NCI-H2196 (cell line): ENCODE results near the gene HOXB4.

ENCODE experiments used
- DNase-seq: peaks from one replicate; lab custom pipeline; 2025; ENCODE audit not compliant: unreplicated experiment; lab: John Stamatoyannopoulos, UW

Gene HOXB4

DNA sequence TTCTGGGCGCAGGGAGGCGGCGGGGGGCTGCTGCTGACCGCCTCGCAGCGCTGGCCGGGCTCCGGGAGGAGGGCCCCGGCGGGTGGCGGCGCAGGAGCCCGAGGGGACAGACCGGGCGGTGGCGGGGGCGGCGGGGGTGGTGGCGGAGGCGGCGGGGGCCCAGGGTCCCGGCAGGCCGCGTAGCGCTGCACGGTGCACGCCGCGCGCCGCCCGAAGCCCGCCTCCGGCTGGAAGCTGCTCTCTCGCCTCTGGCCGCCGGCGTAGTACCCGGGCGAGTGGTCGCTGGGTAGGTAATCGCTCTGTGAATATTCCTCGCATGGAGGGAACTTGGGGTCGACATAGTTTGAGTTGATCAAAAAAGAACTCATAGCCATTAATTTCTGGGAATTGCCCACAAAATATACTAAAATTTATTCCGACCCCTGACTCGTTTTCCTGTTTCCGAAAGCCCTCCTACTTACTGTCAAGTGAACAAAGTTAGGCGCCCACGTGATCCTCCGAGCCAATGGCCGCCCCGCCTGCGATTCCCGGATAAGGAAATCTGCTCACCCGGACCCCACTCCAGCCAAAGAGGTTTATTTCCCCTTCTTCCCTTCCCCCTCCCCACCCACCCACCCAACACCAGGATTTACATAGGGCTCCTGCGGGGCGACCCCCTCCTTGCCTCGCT is at the start of gene HOXB4:
Gene HOXB4, minus strand, starts transcription at position 405 of the 670 bp plus-strand sequence. Its CDS starts 31 bp downstream, at position 374.
- no peak for DNase-seq

GRCh38 chr17:48627118-48627597 is 49.0 kb upstream of the HOXB4 start:
- no peak for DNase-seq

- peak; percentile 34 for DNase-seq
Measured at GRCh38 chr17:48626245-48627117, 48.3 kb upstream of the HOXB4 start, which contains the start of gene HOXB9. TSS of gene HOXB9 (minus strand) at chr17:48626358. CDS start at chr17:48626269, 89 bp downstream.

GRCh38 chr17:48625495-48626244 is 47.5 kb upstream of the HOXB4 start:
- DNase-seq: peak; percentile 41

DNA sequence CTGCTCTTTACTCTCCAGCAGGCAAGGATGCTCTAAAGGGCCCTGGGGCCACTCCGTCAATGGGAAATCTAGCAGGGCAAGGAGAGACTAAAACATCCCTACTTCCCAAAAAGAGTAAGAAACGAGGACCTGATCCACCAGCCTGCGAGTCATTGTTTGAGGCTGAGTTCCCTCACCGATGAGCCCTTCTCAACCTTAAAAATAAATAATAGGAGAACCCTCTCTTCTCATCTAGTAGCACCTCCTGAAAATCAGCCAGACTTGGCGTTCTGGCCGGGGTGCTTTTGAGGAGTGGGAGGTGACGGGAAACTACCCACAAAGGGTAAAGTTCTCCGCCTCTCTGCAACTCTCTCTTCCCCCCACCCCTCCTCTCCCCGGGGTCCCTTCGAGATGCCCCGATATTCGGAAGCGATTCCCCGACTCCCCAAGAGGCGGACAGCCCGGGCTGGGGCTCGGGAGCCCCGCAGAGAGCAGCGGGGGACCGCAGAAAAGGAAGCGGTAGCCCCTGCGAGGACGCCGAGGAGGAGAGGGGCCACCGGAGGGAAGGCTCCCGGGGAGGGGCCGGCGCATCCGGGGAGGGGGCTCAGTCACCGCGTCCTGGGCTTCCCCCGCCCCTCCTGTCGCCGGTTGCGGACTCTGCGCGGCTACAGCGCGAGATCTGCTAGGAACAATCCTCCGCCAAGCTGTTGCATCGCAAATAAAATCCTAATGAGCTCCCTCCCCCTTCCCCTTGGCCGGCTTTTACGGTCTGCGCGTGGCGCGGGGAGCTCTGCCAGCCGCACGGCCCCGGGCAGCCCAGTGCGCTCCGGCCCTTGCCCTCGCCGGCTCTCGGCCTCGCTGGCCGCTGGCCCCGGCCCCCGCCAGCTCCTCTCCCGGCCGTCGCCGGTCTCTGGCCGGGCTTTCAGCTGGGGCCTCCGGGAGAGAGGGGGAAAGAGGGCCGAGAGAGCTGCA is 46.7 kb upstream of the HOXB4 start:
- peak; percentile 18 for DNase-seq

- no peak for DNase-seq
Measured at GRCh38 chr17:48624118-48624517, 46.0 kb upstream of the HOXB4 start.

- no peak for DNase-seq
Measured at GRCh38 chr17:48623583-48623982, 45.4 kb upstream of the HOXB4 start.

DNA sequence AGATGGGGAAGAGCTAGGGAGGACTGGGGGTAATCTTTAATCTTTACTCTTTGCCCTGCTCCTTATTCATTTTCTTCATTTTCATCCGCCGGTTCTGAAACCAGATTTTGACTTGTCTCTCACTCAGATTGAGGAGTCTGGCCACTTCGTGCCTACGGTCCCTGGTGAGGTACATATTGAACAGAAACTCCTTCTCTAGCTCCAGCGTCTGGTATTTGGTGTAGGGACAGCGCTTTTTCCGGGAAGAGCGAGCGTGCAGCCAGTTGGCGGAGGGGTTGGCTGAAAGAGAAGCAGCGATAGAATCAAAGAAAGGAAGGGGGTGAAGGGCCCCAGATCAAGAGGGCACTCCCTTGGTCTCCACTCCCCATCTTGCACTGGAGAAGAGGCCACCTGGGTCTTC is 44.7 kb upstream of the HOXB4 start:
- no peak for DNase-seq

DNA sequence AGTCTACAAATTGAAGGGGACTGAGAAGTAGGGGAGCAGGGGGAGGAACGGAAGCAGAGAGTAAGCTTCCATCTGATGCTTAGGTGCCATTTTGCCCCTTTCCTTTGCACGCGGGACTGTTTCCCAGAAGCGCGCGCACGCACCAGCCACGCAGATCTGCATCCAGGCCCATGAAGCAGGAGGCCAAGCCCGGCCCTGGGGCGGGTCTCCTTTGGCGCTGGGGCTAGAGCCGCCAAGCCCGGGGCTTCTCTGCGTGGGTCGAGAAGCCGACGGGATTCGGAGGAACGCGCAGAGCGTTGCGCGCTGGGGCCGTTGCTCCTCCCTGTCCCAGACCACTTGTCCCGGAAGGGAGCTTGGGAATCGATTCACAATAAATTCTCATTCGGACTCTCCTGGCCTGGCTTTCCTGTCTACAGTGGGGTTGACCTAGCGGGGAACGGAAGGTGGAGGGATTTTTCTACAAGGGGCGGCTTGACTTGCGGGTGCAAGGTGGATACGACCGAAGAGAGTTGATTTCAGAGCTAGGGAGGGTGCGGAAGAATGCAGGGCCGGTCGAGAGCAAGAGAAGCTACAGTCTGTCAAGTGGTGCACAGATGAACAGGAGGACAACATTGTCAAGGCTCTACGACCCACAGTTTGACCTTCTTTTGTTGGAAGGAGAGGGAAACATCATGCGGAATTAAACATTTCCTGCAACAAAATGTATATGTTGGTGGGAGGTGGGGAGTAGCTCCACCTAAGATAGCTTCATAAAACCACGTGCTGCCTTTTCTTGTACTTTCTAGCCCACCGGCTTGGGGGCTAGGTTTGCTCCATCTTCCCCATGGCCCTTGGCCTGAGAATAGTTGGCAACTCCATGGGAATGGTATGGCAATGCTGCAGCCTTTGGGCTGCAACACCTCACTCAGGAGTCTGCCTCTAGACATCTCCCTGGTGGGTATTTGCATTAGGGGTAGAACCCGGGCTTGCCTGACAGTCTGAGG is 43.6 kb upstream of the HOXB4 start:
- DNase-seq: no peak

DNA sequence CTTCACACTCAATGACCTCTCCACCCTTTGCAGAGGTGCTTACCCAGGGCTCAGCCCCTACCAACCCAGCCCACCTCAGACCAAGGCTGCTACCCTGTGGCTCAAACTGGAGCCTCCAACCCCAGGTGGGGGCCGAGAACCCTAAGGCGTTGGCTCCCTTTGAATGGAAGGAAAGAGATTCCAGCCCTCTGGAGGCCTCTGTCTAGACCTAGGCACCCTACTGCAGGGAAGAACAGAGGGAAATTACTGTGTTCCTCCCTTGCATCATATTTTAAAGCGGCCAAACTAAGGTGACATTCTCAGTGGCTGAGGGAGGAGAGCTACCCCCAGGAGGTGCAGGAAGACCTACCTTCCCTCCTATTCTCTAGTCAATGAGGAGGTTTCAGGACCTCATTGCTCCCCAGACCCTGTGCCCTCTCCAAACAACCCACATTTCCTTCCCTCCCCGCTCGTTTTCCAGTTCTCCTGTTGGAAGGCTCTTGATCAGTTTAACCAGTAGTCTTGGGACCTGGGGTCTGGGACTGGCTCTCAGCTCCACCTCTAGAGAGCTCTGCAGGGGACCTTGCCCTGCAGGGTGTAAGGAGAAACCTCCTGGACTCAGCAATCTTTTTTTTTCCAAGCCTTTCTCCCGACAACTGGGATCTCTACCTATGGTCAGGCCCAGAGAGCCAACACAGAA is 42.5 kb upstream of the HOXB4 start:
- no peak for DNase-seq

DNA sequence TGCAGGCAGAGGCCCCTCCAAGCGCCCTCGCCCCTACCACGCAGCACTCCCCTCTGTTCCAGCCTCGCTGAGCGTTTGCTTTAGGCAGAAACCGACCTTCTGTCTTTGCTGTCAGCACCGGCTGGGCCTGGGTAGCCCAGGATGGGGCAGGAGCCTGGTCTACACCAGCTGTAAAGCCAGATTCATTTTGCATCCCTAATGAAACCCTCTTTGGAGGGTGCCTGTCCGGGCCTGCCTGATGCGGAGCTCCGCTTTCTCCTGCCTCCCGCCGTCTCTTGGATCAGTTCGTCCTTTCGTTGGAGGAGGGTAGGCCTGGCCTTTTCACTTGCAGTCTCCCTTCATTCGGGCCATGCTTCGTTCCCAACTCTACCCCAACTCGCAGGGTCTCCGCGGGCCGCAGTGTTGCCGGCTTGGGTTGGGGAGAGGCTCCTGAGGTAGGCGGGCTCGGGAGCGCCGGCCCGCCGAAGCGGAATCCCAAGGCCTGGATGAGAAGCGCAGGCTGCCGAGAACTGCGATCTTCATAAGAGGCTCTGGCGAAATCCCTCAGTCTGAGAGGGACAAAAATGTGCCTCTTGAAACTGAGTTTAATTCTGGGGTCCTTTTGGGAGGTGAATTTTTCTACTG is 41.8 kb upstream of the HOXB4 start:
- DNase-seq: no peak

- peak; percentile 87 for DNase-seq
Measured at GRCh38 chr17:48618256-48618896, 40.2 kb upstream of the HOXB4 start.

DNA sequence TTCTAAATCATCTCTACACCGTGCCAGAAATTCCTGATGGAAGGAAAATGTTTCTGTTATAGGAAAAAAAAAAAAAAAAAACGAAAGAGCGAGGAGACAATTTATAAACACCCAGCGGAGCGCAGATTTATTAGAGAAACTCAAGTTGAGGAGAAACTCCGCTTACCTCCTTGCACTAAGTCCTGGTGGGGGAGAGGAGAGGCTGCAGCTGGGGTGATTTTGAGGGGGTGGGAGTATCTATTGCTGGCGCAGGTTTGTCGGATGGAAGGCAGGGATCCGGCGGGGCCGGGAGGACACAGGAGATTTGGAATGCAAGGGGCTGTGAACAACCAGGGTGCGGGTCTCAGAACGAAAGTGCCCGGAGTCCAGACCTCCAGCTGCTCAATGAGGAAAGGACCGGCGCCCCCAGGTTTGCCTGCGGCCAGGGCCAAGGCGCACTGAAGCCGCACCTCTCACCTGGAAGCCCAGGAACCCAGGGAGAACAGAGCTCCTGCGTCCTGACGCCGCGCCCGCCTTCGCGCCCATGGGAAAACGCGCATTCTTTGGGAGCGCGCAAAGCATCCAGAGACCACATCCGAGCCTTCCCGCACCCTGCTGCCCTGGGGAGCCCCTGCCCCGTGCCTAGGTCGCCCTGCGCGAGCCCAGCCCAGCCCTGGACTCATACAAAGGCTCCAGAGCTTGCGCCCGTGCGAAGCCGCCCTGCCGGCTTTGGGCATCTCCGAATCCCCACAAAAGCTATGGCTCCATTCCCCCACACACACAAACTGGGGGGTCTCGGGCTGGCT is 39.5 kb upstream of the HOXB4 start:
- DNase-seq: no peak

GRCh38 chr17:48616717-48617470 is 38.7 kb upstream of the HOXB4 start:
- no peak for DNase-seq

DNA sequence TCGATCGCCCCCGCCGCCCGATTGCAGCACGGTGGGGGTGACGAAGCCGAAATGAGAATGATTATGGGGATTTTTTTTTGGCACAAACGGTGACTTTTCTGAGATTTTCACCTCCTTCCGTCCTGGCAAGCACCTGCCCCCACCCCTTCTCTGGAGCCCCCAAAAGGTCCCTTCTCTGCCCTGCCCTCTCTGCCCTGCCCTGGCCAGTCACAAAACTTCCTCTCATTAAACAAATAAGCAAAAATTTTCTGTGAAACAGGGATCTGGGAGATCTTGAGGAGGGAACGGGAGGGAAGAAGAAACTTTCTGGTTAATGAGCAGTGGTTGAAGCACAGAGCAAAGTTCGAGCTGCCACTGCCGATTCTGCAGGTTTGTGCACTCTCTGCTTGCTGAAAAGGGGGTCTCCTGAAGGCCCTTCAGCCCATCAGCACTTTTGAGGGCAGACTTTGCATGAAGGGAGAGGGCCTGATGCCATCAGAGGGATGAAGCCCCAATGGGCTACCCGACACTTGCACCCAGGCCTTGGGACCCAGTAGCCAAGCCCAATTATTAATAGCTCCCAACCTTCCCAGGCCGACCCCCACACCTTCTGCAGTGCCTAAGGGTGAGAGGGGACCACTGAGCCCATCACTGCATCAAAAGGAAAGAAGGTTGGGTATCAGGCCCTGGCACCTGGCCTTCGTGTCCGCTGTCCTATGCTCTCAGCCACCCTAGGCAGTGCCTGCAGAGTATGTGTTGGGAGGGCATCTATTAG is 38.0 kb upstream of the HOXB4 start:
- no peak for DNase-seq
